ENCODE measurements around the gene POLQ. TPM values are rescaled to one million over a fixed set of nuclear protein-coding genes. Genes with fewer than 3 reads are reported as not detected.
"Not testable (repeated sequence)": the region's sequence is repeated elsewhere in the genome, so short reads cannot be mapped to it uniquely, and the experiment has no call there.

POLQ gene
- total RNA-seq, 1 donor from 2014 or later: 0.16 TPM

DNA sequence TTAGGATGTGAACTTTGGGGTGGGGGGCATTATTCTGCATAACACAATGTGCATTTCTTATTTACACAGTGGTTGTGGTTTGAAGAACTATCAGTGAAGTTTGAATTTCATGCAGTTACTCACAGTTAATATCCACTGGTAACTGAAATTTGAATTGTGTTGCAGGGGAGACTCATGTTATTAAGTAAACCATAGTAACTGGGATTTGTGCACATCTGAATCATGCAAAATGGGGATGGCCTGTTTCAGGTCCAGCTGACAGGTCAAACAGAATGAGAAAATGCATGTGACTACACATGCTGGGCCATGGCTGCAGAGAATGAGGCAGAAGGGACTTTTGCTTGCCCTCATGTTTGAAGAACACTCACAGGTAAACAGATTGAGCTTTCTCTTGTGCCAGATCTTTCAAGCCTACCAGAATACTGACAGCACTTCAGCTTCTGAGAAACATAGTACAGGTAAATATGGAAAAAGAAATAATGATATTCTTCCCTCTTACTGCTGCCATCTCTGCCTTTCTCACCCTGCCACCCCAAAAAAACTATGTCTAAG lies 115.0 kb downstream of the POLQ start:
- no peak for DNase-seq (ENCODE audit: low read depth)

- DNase-seq (ENCODE audit: low read depth): no peak
Measured at GRCh38 chr3:121424549-121424948, 121.2 kb downstream of the POLQ start.

DNA sequence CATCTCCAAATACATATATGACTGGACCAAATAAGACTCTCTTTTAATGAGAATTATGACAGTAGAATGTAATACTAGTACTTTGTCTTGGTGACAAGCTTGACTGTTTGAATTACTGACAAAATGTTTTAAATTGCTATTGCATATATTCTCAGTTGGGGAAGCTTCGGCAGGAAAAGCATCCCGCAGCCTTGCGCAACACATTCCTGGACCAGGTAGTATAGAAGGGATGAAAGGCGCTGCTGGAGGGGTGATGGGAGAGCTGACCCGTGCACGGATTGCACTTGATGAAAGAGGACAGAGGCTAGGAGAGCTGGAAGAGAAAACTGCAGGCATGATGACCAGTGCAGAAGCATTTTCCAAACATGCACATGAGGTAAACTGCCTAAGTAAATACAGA lies 127.6 kb downstream of the POLQ start:
- DNase-seq (ENCODE audit: low read depth): no peak

GRCh38 chr3:121414924-121415323 lies 130.9 kb downstream of the POLQ start:
- DNase-seq (ENCODE audit: low read depth): no peak

GRCh38 chr3:121411523-121411922 lies 134.3 kb downstream of the POLQ start:
- DNase-seq (ENCODE audit: low read depth): no peak

DNA sequence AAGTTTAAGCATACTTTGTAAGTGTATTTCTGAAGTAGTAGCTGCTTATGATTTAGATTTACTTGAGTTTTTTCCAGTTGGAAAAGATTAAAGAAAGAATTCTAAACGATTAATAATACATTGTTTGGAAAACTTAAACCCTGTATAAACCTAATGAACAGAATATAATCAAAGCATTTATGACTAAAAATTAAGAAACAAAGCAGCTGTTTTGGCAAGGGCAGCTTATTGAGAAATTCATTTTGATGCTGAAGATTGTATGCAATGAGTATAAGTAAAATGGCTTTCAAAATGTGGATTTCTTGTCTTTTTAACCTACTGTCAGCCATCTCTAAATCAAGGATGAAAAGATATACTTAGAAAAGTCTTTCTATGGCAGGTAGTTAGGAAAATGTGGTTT lies 140.2 kb downstream of the POLQ start:
- no peak for DNase-seq (ENCODE audit: low read depth)

DNA sequence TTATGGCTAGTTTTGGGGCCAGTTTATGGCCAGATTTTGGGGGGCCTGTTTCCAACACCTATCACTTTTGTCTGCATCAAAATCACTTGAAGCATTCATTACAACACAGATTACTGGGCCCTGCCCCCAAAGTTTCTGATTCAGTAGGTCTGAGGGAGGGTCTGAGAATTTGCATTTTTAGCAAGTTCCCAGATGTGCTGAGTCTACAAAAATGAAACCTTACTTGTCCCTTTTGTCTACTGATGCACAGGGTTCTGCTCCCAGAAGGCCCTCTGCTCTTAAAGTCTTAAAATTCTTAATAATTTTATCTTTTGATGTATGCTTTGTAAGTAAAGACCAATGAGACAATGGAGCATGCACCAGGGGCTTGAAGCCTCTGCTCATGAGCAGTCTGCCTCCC lies 146.0 kb downstream of the POLQ start:
- DNase-seq (ENCODE audit: low read depth): no peak

GRCh38 chr3:121398051-121398450 lies 147.7 kb downstream of the POLQ start:
- DNase-seq (ENCODE audit: low read depth): not testable (repeated sequence)

DNA sequence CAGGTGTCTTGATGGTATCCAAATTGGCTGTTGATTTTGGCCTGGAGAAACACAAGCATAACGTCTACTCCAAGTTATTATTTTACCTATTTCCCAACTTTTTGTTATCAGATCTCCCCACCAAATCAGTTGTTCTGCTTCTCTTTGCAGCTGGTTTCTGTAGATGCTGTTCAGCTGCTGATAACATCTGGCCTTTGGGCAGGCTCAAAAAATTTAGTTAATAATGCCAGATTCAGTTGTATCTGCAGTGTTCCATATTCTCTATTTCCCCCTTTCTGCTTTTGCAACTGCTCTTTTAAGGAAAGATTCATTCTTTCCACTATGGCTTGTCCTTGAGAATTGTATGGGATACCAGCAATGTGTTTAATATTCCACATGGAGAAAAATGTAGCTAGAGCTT lies 149.8 kb downstream of the POLQ start:
- not testable (repeated sequence) for DNase-seq (ENCODE audit: low read depth)

DNA sequence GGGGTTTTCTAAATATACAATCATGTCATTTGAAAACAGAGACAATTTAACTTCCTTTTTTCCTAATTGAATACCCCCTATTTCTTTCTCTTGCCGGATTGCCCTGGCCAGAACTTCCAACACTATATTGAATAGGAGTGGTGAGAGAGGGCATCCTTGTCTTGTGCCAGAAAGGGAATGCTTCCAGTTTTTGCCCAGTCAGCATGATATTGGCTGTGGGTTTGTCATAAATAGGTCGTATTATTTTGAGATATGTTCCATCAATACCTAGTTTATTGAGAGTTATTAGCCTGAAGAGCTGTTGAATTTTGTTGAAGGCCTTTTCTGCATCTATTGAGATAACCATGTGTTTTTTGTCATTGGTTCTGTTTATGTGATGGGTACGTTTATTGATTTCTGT lies 157.5 kb downstream of the POLQ start:
- DNase-seq (ENCODE audit: low read depth): not testable (repeated sequence)

Other genes with a start within 250 kb of the POLQ start
- not detected in 2 replicates for gene ARGFX, start 22.0 kb upstream of the POLQ start, total RNA-seq
- gene FBXO40, start 47.4 kb upstream of the POLQ start, total RNA-seq: 0.83 TPM in 1 of 2 replicates, not detected in the other
- gene HCLS1, start 114.9 kb upstream of the POLQ start, total RNA-seq: 0.31 TPM in 1 of 2 replicates, not detected in the other
- gene GOLGB1, start 203.8 kb upstream of the POLQ start, total RNA-seq: 47.5 and 48.1 TPM in 2 replicates

Measured in myocyte (in vitro differentiated cells).